Endothelial cell (in vitro differentiated cells): ENCODE results near the gene TRIP6. TPM values are rescaled to one million over a fixed set of nuclear protein-coding genes. Genes with fewer than 3 reads are reported as not detected.

Experiments
- DNase-seq: peaks from one replicate; pipeline ENCODE4 v3.0.0; 2021; ENCODE audit warnings: low spot score
- H3K27ac Mint-ChIP-seq: one replicate; pipeline ENCODE4 v1.8.0; 2021; ENCODE audit warnings: mixed read lengths, inconsistent platforms; ENCODE audit not compliant: unreplicated experiment
- H3K27me3 Mint-ChIP-seq: one replicate; pipeline ENCODE4 v1.8.0; 2021; ENCODE audit warnings: mild to moderate bottlenecking, moderate library complexity, mixed read lengths, inconsistent platforms; ENCODE audit not compliant: unreplicated experiment
- H3K36me3 Mint-ChIP-seq: one replicate; pipeline ENCODE4 v1.8.0; 2021; ENCODE audit warnings: mild to moderate bottlenecking, low read depth, mixed read lengths, inconsistent platforms; ENCODE audit not compliant: unreplicated experiment
- H3K4me1 Mint-ChIP-seq: one replicate; pipeline ENCODE4 v1.8.0; 2021; ENCODE audit warnings: mild to moderate bottlenecking, mixed read lengths, inconsistent platforms; ENCODE audit not compliant: unreplicated experiment
- H3K4me3 Mint-ChIP-seq: one replicate; pipeline ENCODE4 v1.8.0; 2021; ENCODE audit warnings: mild to moderate bottlenecking, mixed read lengths, inconsistent platforms; ENCODE audit not compliant: unreplicated experiment
- H3K9me3 Mint-ChIP-seq: one replicate; pipeline ENCODE4 v1.8.0; 2021; ENCODE audit warnings: mixed read lengths, inconsistent platforms; ENCODE audit not compliant: unreplicated experiment
- CTCF ChIP-seq: fragments of 200-600 bp; sonication (generic); IDR thresholded peaks from one replicate; pipeline ENCODE4 v1.5.0; 2021; ENCODE audit warnings: antibody characterized with exemption; ENCODE audit not compliant: unreplicated experiment
- total RNA-seq: library from RNA; stranded (reverse); fragmentation: NEBNext Ultra II Directional; extraction: Animal tissue kit (Norgen Biotek cat#: 25700); gene quantifications from one replicate; pipeline ENCODE4 v1.2.1, GENCODE V29; 2021; ENCODE audit not compliant: unreplicated experiment

Gene TRIP6
- total RNA-seq, 1 donor from 2014 or later = 93.8 TPM

GRCh38 chr7:100829150-100829716 is 38.0 kb upstream of the TRIP6 start:
- Mint-ChIP-seq H3K36me3 (peaks cover 24% of the 10 kb centered on the region), H3K4me3 (peak overlapping the region; percentile 99)
- TF ChIP-seq CTCF = no peak

GRCh38 chr7:100830396-100830795 is 36.8 kb upstream of the TRIP6 start:
- Mint-ChIP-seq H3K36me3 (peaks cover 20% of the 10 kb centered on the region), H3K27me3 (peaks cover 22% of the 10 kb centered on the region), H3K4me3 (no peak overlapping the region), H3K9me3 (peaks cover 4% of the 10 kb centered on the region), H3K27ac (peak overlapping the region; percentile 30), H3K4me1 (peaks cover 35% of the 10 kb centered on the region)
- no peak for DNase-seq
- no peak for TF ChIP-seq CTCF

More at GRCh38 chr7:100829150-100829716, 38.0 kb upstream of the TRIP6 start:
- peaks cover 34% of the 10 kb centered on the region for H3K4me1 Mint-ChIP-seq
- H3K9me3 Mint-ChIP-seq = peaks cover 4% of the 10 kb centered on the region
- peak; percentile 73 for DNase-seq
- peak overlapping the region; percentile 94 for H3K27ac Mint-ChIP-seq
- peaks cover 18% of the 10 kb centered on the region for H3K27me3 Mint-ChIP-seq

- Mint-ChIP-seq H3K36me3 (peaks cover 9% of the 10 kb centered on the region), H3K27ac (no peak overlapping the region), H3K9me3 (no peaks in the 10 kb centered on the region), H3K27me3 (peaks cover 16% of the 10 kb centered on the region), H3K4me1 (peaks cover 31% of the 10 kb centered on the region), H3K4me3 (no peak overlapping the region)
- TF ChIP-seq CTCF = no peak
- no peak for DNase-seq
Measured at GRCh38 chr7:100832281-100832633, 34.9 kb upstream of the TRIP6 start.

GRCh38 chr7:100835903-100836811 is 31.0 kb upstream of the TRIP6 start:
- H3K4me3 Mint-ChIP-seq = peak overlapping the region; percentile 82
- H3K27ac Mint-ChIP-seq = peak overlapping the region; percentile 99
- H3K4me1 Mint-ChIP-seq = peaks cover 31% of the 10 kb centered on the region
- H3K27me3 Mint-ChIP-seq = peaks cover 11% of the 10 kb centered on the region
- H3K36me3 Mint-ChIP-seq = peaks cover 6% of the 10 kb centered on the region
- DNase-seq = peak; percentile 72
- TF ChIP-seq CTCF = no peak
- H3K9me3 Mint-ChIP-seq = no peaks in the 10 kb centered on the region

- Mint-ChIP-seq H3K4me3 (peak overlapping the region; percentile 85), H3K9me3 (no peaks in the 10 kb centered on the region), H3K36me3 (peaks cover 6% of the 10 kb centered on the region), H3K27me3 (peaks cover 11% of the 10 kb centered on the region), H3K27ac (peak overlapping the region; percentile 99), H3K4me1 (peaks cover 28% of the 10 kb centered on the region)
- DNase-seq = peak; percentile 19
- no peak for TF ChIP-seq CTCF
Measured at GRCh38 chr7:100836812-100837098, 30.4 kb upstream of the TRIP6 start.
